ENCODE results near the gene TTC7B.

The TTC7B gene

GRCh38 chr14:90503582-90503981 is 312.6 kb downstream of the TTC7B start:
- no peak for TF ChIP-seq CTCF (IDR thresholded peaks at IDR 0.05)

- no peak for TF ChIP-seq CTCF (IDR thresholded peaks at IDR 0.05)
These were observed 313.5 kb downstream of the TTC7B start for GRCh38 chr14:90502760-90503159.

GRCh38 chr14:90500665-90501370 is 315.4 kb downstream of the TTC7B start:
- no peak for TF ChIP-seq CTCF (IDR thresholded peaks at IDR 0.05)

- no peak for TF ChIP-seq CTCF (IDR thresholded peaks at IDR 0.05)
These were observed 316.1 kb downstream of the TTC7B start for GRCh38 chr14:90499908-90500664.

GRCh38 chr14:90499121-90499520 is 317.1 kb downstream of the TTC7B start:
- no peak for TF ChIP-seq CTCF (IDR thresholded peaks at IDR 0.05)

- TF ChIP-seq CTCF (IDR thresholded peaks at IDR 0.05), result no peak
These were observed 318.0 kb downstream of the TTC7B start for GRCh38 chr14:90498198-90498597.

- no peak for TF ChIP-seq CTCF (IDR thresholded peaks at IDR 0.05)
These were observed 319.9 kb downstream of the TTC7B start for GRCh38 chr14:90496379-90496778.

All from LNCAP (cell line).